Osteoblast (primary cell): ENCODE results near the gene RPL38. TPM values are rescaled to one million over a fixed set of nuclear protein-coding genes. Genes with fewer than 3 reads are reported as not detected.

Experiments used
- DNase-seq: peaks from one replicate; pipeline ENCODE4 v3.0.0; 2011; ENCODE audit warnings: low spot score, mixed read lengths; ENCODE audit not compliant: insufficient read length; ENCODE audit errors: missing footprints
- H2AFZ ChIP-seq: 2 replicates; pipeline ENCODE4 v1.6.0; 2011; ENCODE audit warnings: mild to moderate bottlenecking, low read length
- H3K27ac ChIP-seq: 2 replicates; pipeline ENCODE4 v1.5.1; 2011; ENCODE audit warnings: mild to moderate bottlenecking, low read depth, low read length, moderate library complexity
- H3K27me3 ChIP-seq: 2 replicates; pipeline ENCODE4 v1.6.0; 2012; ENCODE audit warnings: mild to moderate bottlenecking, control low read depth, inconsistent platforms, low read length, moderate library complexity; ENCODE audit not compliant: insufficient read depth
- H3K36me3 ChIP-seq: 2 replicates; pipeline ENCODE4 v1.5.1; 2011; ENCODE audit warnings: mild to moderate bottlenecking, low read length, control low read depth, moderate library complexity; ENCODE audit not compliant: insufficient read depth
- H3K4me1 ChIP-seq: 2 replicates; pipeline ENCODE4 v1.5.1; 2011; ENCODE audit warnings: mild to moderate bottlenecking, low read length, control low read depth, moderate library complexity; ENCODE audit not compliant: insufficient read depth
- H3K4me2 ChIP-seq: 2 replicates; pipeline ENCODE4 v1.6.0; 2011; ENCODE audit warnings: mild to moderate bottlenecking, low read length; ENCODE audit not compliant: insufficient read depth
- H3K4me3 ChIP-seq: fragments of 200-600 bp; sonication (generic); 3 replicates; pipeline ENCODE4 v1.5.1; 2012; ENCODE audit warnings: mild to moderate bottlenecking, low read length, inconsistent platforms; ENCODE audit not compliant: insufficient read depth
- H3K79me2 ChIP-seq: 2 replicates; pipeline ENCODE4 v1.6.0; 2012; ENCODE audit warnings: mild to moderate bottlenecking, low read length, control low read depth, inconsistent platforms; ENCODE audit not compliant: insufficient read depth
- H3K9me3 ChIP-seq: 2 replicates; pipeline ENCODE4 v1.5.1; 2011; ENCODE audit warnings: low read depth, low read length, control low read depth
- H4K20me1 ChIP-seq: 2 replicates; pipeline ENCODE4 v1.6.0; 2012; ENCODE audit warnings: mild to moderate bottlenecking, low read length, control low read depth; ENCODE audit not compliant: insufficient read depth
- CTCF ChIP-seq: IDR thresholded peaks from 2 replicates; pipeline ENCODE4 v1.5.1; 2011; ENCODE audit warnings: mild to moderate bottlenecking, low read depth, low read length, moderate library complexity; ENCODE audit errors: extremely low read depth
- total RNA-seq: library from RNA; depleted of rRNA; stranded (reverse); fragments of >200 nt; gene quantifications from 2 replicates; pipeline ENCODE4 v1.2.3, GENCODE V29; 2012

Gene RPL38
- total RNA-seq, 1 donor, result 470 TPM

- Histone ChIP-seq H2AFZ (no peak overlapping the region), H3K36me3 (peaks cover 6% of the 10 kb centered on the region), H3K4me1 (peaks cover 22% of the 10 kb centered on the region), H3K79me2 (no peaks in the 10 kb centered on the region), H3K4me3 (no peak overlapping the region), H3K9me3 (no peaks in the 10 kb centered on the region), H3K27me3 (no peaks in the 10 kb centered on the region), H3K4me2 (no peak overlapping the region), H3K27ac (no peak overlapping the region), H4K20me1 (peaks cover 16% of the 10 kb centered on the region)
- DNase-seq, result no peak
- no peak for TF ChIP-seq CTCF
These were observed 11.9 kb downstream of the RPL38 start for GRCh38 chr17:74215342-74215727.

- H2AFZ ChIP-seq, result no peak overlapping the region
- DNase-seq, result no peak
- peaks cover 11% of the 10 kb centered on the region for H3K4me1 ChIP-seq
- peaks cover 4% of the 10 kb centered on the region for H4K20me1 ChIP-seq
- H3K27ac ChIP-seq, result no peak overlapping the region
- TF ChIP-seq CTCF, result no peak
- no peak overlapping the region for H3K4me3 ChIP-seq
- no peaks in the 10 kb centered on the region for H3K9me3 ChIP-seq
- no peaks in the 10 kb centered on the region for H3K27me3 ChIP-seq
- H3K36me3 ChIP-seq, result no peaks in the 10 kb centered on the region
- H3K4me2 ChIP-seq, result no peak overlapping the region
- H3K79me2 ChIP-seq, result no peaks in the 10 kb centered on the region
These were observed 13.0 kb downstream of the RPL38 start for GRCh38 chr17:74216505-74216904.

- TF ChIP-seq CTCF, result no peak
- Histone ChIP-seq H3K4me2 (no peak overlapping the region), H3K27me3 (no peaks in the 10 kb centered on the region), H4K20me1 (no peaks in the 10 kb centered on the region), H3K36me3 (no peaks in the 10 kb centered on the region), H2AFZ (no peak overlapping the region), H3K27ac (no peak overlapping the region), H3K4me3 (no peak overlapping the region), H3K79me2 (no peaks in the 10 kb centered on the region), H3K9me3 (no peaks in the 10 kb centered on the region), H3K4me1 (peaks cover 5% of the 10 kb centered on the region)
- DNase-seq, result no peak
These were observed 13.7 kb downstream of the RPL38 start for GRCh38 chr17:74217037-74217730.

- H3K9me3 ChIP-seq, result no peaks in the 10 kb centered on the region
- no peak for TF ChIP-seq CTCF
- H2AFZ ChIP-seq, result no peak overlapping the region
- H3K27ac ChIP-seq, result no peak overlapping the region
- no peaks in the 10 kb centered on the region for H3K79me2 ChIP-seq
- H3K4me1 ChIP-seq, result no peaks in the 10 kb centered on the region
- no peaks in the 10 kb centered on the region for H3K27me3 ChIP-seq
- DNase-seq, result no peak
- no peaks in the 10 kb centered on the region for H3K36me3 ChIP-seq
- no peak overlapping the region for H3K4me2 ChIP-seq
- no peak overlapping the region for H3K4me3 ChIP-seq
- H4K20me1 ChIP-seq, result no peaks in the 10 kb centered on the region
These were observed 14.4 kb downstream of the RPL38 start for GRCh38 chr17:74217888-74218287.
